LNCaP clone FGC (cell line): Measurements from ENCODE around the gene SELENON.

Source experiments
- DNase-seq: peaks from one replicate; pipeline ENCODE4 v3.0.0-alpha.2; 2011; ENCODE audit warnings: low read depth
- H3K4me3 ChIP-seq: 2 replicates; pipeline ENCODE4 v1.5.1; 2011; ENCODE audit warnings: mild to moderate bottlenecking, low read depth, low read length, control low read depth
- TF ChIP-seq, protein P1 (sequence below): IDR thresholded peaks from 2 replicates; pipeline ENCODE4 v1.5.1; 2012; ENCODE audit warnings: mild to moderate bottlenecking; ENCODE audit not compliant: control insufficient read depth, insufficient read depth; ENCODE audit errors: extremely low read depth

The SELENON gene

DNA sequence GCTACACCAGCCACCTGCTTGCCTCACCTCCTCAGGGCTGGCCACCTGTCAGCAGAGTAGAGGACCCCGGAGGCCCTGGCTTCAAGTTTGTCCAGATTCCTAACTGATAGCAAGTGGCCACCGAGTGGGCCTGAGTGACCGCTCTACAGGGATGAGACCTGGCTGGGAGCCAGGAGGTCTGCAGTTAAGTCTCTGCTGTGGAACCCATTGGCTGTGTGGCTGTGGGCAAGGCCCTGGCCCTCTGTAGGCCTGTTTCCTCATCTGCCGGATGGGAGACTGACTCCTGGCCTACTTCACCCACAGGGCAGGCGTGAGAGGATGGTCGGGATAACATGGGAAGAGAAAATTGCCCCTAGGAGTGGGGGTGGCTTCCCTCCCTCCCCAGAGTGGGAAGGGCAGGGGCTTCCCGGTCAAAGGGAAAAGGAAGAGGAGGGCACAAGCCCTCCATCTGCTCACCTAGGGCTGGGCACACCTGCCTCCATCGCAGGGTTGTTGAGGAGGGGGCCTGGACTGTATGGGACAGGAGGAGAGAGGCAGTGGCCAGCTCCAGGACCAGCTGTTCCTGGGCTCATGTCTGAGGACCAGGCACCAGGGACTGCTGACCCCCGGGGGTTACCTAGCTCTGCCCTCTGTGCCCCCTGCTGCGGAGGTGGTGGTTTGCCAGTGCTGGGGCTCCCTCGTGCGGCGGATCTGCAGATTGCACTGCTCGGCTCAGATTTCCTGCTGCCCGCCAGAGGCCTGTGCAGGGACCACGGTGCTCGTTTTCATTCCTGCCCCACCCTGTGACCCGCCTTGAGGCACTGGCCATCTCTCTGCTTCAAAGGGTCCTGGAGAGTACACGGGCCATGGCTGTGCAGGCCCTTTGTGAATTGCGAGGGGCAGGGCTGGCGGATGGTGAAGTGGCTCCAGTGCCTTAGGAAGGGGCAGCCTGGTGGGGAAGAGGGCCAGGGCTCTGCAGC lies 10.6 kb downstream of the SELENON start:
- no peak overlapping the region for H3K4me3 ChIP-seq
- DNase-seq, result no peak
- TF ChIP-seq, protein P1, sequence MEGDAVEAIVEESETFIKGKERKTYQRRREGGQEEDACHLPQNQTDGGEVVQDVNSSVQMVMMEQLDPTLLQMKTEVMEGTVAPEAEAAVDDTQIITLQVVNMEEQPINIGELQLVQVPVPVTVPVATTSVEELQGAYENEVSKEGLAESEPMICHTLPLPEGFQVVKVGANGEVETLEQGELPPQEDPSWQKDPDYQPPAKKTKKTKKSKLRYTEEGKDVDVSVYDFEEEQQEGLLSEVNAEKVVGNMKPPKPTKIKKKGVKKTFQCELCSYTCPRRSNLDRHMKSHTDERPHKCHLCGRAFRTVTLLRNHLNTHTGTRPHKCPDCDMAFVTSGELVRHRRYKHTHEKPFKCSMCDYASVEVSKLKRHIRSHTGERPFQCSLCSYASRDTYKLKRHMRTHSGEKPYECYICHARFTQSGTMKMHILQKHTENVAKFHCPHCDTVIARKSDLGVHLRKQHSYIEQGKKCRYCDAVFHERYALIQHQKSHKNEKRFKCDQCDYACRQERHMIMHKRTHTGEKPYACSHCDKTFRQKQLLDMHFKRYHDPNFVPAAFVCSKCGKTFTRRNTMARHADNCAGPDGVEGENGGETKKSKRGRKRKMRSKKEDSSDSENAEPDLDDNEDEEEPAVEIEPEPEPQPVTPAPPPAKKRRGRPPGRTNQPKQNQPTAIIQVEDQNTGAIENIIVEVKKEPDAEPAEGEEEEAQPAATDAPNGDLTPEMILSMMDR, result peak; percentile 69

DNA sequence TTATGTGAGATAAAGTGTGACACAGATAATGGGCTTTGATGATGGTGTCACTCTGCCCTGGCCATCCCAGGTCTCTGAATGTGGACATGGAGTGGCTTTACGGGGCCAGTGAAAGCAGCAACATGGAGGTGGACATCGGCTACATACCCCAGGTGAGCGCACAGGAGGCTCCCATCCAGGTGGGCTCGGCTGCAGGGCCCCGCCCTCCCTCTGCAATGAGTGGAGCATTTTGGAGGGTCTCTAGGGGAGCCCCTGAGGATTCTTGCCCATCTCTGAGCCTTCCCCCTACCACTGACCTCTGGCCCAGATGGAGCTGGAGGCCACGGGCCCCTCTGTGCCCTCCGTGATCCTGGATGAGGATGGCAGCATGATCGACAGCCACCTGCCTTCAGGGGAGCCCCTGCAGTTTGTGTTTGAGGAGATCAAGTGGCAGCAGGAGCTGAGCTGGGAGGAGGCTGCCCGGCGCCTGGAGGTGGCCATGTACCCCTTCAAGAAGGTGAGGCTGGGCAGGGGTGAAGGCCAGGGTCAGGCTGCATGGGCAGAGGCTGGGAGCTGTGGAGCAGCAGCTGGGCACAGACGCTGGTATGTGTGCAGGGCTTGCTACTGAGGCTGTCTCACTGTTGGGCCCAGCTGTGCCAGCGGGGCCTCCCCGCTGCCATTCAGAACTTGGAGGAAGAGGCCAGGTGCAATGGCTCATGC lies 11.5 kb downstream of the SELENON start:
- H3K4me3 ChIP-seq, result no peak overlapping the region
- TF ChIP-seq, protein P1, result no peak
- DNase-seq, result no peak

DNA sequence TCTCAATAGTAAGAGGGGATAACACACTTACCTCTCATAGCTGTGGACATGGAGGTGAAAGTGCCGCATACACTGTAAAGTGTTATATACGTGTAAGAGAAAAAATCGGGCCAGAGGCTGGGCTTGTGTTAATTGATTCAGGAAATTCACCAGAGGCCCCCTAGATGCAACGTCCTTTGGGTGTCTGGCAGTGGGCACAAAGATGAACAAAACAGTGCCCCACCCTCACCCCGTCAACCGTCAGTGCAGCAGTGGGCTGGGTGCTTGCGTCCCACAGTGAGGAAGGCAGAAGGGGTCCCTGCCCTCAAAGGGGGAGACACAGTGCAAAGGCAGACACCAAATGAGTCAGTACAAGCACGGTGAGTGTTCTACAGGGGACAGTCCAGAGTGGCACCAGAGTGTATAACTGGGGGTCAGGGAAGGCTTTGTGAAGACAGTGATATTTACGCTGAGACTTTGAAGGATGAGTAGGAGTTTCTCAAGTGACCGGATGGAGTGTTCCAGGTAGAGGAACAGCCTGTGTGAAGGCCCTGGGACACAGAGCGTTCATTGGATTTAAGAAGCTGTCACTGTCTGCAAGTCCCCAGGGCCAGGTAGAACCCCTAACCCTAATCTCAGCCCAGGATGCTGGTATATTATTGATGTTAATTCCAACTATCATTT lies 13.2 kb downstream of the SELENON start:
- no peak for DNase-seq
- no peak overlapping the region for H3K4me3 ChIP-seq
- TF ChIP-seq, protein P1, result no peak

DNA sequence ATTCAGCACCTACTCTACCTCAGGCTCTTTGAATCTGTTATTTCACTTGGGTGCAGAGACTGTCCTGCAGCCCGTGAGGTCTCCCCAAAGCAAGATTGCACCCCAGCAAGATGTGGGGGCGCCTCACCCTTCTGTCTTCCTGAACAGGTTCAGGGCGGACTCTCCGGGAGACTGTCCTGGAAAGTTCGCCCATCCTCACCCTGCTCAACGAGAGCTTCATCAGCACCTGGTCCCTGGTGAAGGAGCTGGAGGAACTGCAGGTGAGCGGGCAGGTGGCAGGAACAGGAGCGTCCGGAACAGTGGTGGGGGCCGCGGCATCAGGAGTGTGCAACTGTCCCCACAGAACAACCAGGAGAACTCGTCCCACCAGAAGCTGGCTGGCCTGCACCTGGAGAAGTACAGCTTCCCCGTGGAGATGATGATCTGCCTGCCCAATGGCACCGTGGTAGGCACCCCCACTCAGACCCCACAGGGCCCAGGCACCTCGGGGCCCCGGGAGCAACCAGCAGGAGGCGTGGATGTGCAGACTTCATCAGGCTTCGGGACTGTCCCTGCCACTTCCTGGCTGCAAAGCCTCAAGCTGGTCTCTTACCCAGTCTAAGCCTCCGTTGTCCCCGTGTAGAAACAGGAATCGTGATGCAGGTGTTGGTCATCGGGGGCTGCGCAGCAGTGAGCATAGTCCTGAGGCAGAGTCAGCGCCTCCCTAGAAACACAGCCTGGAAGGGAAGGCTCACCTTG lies 13.9 kb downstream of the SELENON start:
- H3K4me3 ChIP-seq, result no peak overlapping the region
- TF ChIP-seq, protein P1, result no peak
- no peak for DNase-seq

DNA sequence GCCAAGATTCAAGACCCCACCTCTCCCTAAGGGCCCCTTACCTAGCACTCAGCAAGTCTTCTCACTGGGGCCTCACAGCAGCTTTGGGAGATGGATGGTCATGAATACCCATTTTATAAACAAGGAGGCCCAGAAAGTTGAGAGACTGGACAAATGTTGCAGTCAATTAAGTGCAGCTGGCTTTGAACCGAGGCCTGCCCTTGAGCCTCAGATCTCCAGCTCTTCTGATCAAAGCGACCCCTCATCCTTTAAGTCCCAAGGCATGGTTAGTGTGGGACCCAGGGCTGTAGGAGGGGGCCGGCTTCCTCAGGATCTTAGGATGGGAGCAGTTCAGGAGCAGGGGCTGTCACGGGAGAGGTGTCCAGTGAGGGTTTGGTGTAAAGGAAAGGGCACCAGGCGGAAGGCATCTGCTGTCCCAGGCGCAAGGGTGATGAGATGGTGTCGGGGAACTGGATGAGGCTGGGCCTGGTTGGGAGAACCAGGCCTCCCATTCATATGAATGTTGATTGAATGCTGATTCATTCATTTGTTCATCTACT lies 14.6 kb downstream of the SELENON start:
- DNase-seq, result no peak
- TF ChIP-seq, protein P1, result no peak

More for the DNA sequence above, 14.6 kb downstream of the SELENON start:
- no peak overlapping the region for H3K4me3 ChIP-seq
